Keratinocyte (primary cell): ENCODE measurements around the gene UNC79.

Experiments used
- CTCF ChIP-seq, 3 experiments: IDR thresholded peaks in 1 of 3; conservative IDR thresholded peaks in 1 of 3; optimal IDR thresholded peaks in 1 of 3; 2 replicates in 2 of 3; 3 replicates in 1 of 3; pipeline versions ENCODE3 to v1.5.1; 2011; ENCODE audit warnings: low read length in 3 of 3, mild to moderate bottlenecking in 3 of 3, moderate library complexity in 2 of 3, control low read depth in 1 of 3, inconsistent platforms in 1 of 3; ENCODE audit not compliant: insufficient read depth in 2 of 3; ENCODE audit errors: extremely low read depth in 1 of 3
- EZH2 ChIP-seq: IDR thresholded peaks from one replicate; pipeline ENCODE4 v1.6.1; 2012; ENCODE audit warnings: inconsistent platforms, mild to moderate bottlenecking, low read length, moderate library complexity

- TF ChIP-seq CTCF (optimal IDR thresholded peaks at IDR 0.05 in 1 of 3, IDR thresholded peaks at IDR 0.05 in 1 of 3, conservative IDR thresholded peaks at IDR 0.05 in 1 of 3; ENCODE audit: extremely low read depth in 1 of 3, insufficient read depth in 2 of 3, low read length in 3 of 3) (no peak), EZH2 (no peak)
These were observed 301.8 kb downstream of the UNC79 start for GRCh38 chr14:93732524-93732923.
